GM18517 (cell line): ENCODE measurements around the gene CAP1.
"Not testable (repeated sequence)": the region's sequence is repeated elsewhere in the genome, so short reads cannot be mapped to it uniquely, and the experiment has no call there.

ENCODE experiments used
- ATAC-seq: cut with Tn5 transposase; IDR thresholded peaks from one replicate; pipeline ENCODE4 v1.9.1; 2021; ENCODE audit warnings: mild to moderate bottlenecking, moderate library complexity; ENCODE audit not compliant: unreplicated experiment

CAP1 gene, protein sequence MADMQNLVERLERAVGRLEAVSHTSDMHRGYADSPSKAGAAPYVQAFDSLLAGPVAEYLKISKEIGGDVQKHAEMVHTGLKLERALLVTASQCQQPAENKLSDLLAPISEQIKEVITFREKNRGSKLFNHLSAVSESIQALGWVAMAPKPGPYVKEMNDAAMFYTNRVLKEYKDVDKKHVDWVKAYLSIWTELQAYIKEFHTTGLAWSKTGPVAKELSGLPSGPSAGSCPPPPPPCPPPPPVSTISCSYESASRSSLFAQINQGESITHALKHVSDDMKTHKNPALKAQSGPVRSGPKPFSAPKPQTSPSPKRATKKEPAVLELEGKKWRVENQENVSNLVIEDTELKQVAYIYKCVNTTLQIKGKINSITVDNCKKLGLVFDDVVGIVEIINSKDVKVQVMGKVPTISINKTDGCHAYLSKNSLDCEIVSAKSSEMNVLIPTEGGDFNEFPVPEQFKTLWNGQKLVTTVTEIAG

DNA sequence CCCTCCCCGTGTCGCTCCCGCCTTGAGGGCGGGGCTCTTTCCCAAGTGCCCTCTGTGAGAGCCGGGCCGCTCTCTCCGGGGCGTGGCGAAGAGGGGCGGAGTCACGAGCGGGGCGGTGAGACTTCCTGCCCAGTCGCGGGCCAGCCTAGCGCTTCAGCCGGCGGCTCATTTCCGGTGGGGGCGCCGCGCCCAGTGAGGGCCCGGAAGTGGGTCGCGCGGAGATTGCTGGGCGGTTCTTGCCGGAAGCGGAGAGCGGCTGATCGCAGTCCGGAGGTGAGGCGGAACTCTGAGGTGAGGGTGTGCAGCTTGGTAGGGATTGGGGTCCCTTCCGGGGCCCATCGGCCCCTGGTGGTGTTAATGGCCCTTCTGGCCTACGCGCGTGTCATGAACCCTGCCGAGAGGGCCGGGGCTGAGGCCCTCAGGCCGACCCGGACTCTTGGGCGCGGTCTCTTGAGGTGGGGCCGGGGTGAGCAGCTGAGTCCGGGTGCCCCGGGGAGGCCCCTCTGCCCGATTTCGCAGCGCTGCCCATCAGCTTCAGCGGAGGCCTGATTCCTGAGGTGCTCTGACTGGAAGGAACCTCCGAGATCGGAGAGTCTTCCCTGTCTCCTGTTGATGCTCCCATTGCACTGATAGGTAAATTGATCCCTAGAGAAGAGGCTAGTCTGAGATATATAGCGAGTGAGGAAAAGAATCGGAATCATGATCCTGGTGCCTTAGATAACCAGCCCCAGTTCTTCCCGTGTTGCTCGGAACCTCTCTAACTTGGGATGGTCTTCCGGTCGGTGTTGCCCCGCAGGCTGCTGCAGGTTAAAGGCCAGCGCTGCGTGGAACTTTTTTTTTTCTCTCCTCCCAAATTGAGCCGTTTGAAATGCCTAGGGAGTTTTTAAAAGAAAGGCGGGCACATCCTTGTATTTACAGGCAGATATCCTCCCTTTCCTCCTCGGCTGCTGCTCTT lies at the start of gene CAP1:
Gene CAP1, plus strand, starts transcription at position 219 of the 955 bp plus-strand sequence. CDS start 18,618 bp downstream, outside the sequence.
- ATAC-seq, result peak; percentile 68

DNA sequence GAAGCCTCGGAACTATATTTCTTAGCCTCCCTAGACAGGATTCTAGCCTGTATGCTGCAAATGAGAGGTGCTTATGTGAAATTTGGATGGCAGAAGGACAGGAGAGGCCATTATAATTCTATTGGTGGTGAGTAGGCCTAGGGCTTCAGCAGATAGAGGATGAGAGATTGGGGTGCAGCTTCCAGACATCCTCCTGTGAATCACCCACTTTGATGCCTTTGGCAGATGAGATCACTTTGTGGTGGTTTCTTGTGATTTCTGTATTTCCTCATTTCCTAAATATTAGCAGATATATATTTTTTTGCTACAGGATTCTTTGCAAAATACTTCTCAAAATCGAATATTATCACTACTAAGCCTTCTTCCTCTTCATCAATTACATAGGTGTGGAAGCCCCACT lies 48.3 kb upstream of the CAP1 start:
- ATAC-seq, result no peak

DNA sequence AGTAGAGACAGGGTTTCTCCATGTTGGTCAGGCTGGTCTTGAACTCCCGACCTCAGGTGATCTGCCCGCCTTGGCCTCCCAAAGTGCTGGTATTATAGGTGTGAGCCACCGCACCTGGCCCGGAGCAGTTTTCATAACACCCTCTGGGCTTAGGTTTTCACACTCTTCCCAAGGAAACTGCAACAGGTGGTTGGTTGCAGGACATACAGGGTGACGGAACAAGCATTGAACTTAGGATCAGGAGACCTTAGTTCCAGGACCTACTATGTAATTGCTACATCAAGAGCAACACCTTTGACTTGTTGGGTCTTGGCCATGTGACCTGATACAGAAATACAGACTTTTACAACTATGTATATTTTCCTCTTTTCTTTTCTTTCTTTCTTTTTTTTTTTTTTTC lies 47.6 kb upstream of the CAP1 start:
- no peak for ATAC-seq

DNA sequence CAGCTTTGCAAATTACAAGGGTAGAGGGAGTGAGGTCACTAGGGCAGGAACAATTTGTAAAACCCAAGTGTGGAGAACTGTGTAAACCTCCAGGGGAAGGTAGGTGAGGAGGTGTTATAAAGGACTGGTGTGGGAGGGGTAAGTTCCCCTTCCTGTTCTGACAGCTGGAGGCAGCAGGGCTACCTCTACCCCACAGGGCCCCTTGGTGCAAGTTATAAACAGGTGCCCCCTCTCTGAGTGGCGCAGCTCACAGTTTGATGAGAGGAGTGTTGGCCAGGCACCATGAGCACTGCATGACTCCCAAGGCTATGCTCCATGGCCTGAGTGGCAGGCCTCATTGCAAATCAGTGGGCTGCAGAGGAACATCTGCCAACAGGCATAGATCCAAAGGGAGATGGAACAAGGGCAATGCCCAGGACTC lies 44.5 kb upstream of the CAP1 start:
- peak; percentile 71 for ATAC-seq

DNA sequence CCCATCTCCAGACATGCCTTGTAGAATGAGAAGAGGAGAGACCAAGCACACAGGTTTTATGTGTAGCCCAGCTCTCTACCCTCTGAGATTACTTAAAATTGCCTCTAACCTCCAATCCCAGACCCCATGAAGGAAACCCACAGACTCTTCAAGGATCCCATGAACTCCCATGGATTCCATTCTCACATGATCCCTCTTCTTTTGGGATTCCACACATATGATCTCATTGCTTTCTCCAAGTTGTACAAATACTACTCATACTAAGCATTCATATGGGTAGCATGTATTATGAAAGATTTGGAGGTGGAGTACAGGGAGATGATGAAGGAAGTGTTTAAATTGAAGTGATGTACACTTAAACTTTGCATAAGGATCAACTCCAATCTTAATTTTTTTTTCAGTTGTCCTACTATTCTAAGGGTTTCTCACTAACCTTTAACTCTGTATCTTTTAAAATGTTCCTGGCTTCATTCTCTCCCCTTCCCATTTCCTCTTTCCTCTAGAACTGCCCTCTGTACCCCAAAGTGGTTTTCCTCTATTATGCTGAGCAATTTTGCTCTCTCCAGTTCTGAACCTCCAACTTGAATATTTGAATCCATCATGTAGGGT lies 44.0 kb upstream of the CAP1 start:
- no peak for ATAC-seq

DNA sequence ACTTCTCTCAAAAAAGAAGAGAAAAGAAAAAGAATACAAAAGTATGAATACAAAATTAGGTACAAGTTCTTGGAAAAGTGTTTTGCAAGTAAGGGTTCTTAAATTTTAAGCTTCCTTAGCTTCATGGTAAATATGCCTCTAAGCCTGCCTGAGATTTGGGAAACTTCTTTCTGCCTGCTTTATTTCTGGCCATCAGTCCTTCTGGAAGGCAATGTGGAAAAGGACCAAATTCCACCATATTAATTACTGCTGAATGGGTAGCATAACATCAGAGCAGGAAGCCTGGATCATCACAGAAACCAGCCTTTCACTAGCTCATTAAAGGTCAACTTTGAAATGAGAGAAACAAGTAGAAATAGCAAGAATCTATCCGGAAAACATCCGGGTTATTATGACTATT lies 39.1 kb upstream of the CAP1 start:
- no peak for ATAC-seq

DNA sequence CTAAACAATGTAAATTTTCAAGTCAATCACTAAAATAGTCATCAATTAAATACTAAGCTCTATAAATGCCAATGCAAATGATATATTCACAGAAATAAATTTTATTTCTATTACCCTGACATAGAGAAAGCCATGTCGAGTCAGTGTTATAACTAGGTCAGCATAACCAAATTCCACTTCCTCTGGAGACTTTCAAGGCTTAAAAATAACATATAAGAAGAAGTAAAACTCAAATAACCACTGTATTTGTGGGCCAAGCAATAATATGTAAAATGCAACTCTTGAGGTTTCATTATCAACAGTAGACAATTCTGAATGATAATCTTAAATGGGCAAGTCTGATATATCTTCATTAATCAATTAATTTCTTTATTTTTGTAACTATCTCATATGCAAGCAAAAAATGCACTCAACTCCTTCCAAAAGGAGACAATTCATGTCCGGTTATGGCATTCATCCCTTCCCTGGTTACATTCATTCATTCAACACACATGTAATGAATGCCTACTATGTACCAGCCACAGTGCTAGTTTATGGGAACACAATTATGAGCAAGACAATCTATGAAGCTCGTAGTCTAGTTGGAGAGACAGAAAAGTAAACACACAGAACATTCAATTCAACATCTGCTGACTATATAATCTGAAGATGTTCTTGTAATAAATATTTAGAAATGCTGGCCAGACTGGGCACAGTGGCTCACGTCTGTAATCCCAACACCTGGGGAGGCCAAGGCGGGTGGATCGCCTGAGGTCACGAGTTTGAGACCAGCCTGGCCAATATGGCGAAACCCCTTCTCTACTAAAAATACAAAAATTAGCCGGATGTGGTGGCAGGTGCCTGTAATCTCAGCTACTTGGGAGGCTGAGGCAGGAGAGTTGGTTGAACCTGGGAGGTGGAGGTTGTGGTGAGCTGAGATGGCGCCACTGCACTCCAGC lies 37.1 kb upstream of the CAP1 start:
- peak; percentile 72 for ATAC-seq

DNA sequence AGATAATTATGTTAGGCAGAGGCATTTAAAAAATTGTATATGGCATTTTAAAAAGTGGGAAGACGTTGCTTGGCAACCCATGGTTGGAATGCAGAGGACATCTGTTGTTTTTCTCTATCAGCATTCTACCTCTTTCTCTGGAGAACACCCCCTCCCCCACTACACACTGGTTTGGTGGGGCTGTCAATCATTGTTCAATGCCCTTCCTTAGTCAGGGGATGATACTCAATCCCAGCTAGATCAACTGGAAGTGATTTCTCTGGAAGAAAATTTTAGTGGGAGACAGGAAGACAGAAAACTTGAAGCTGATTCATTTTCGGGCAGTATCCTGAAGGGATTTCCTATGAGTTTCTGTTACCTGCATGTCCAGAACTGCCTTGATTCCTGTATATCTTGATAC lies 35.7 kb upstream of the CAP1 start:
- no peak for ATAC-seq

DNA sequence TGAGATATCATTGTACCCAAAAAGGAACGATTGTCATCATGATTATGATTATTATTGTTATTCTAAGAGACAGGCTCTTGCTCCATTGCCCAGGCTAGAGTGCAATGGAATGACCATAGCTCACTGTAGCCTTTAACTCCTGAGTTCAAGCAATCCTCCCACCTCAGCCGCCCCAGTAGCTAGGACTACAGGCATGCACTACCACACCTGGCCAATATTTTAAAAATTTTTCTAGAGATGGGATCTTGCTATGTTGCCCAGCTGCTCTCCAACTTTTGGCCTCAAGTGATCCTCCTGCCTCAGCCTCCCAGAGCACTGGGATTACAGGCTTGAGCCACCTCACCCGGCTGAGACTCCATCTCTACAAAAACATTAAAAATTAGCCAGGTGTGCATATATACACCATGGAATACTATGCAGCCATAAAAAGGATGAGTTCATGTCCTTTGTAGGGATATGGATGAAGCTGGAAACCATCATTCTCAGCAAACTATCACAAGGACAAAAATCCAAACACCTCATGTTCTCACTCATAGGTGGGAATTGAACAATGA lies 33.0 kb upstream of the CAP1 start:
- ATAC-seq, result not testable (repeated sequence)

DNA sequence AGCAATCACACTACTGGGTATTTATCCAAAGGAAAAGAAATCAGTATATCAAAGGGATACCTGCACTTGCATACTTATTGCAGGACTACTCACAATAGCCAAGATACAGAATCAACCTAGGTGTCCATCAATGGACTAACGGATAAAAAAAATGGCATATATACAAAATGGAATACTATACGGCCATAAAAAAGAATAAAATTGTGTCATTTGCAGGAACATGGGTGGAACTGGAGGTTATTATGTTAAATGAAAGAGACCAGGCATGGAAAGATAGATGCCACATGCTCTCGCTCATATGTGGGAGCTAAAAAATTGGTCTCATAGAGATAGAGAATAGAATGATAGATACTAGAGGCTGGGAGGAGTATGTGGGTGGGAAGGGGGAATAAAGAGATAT lies 29.3 kb upstream of the CAP1 start:
- no peak for ATAC-seq

DNA sequence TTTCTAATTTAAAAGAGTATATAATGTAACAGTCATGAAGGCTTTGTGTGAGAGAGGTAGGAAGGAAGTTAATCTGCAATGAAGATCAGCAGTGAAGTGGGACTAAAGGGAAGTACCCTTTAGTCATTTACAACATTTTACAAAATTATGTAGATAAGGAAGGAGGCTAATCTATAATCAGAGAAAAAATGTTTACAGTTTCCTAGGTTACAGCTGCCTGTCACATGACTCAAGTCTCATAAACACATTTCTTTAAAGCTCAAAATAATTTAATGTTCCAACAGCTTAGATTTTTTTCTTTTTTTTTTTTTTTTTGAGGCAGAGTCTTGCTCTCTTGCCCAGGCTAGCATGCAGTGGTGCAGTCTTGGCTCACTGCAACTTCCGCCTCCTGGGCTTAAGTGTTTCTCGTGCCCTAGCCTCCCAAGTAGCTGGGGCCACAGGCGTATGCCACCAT lies 26.2 kb upstream of the CAP1 start:
- ATAC-seq, result no peak

DNA sequence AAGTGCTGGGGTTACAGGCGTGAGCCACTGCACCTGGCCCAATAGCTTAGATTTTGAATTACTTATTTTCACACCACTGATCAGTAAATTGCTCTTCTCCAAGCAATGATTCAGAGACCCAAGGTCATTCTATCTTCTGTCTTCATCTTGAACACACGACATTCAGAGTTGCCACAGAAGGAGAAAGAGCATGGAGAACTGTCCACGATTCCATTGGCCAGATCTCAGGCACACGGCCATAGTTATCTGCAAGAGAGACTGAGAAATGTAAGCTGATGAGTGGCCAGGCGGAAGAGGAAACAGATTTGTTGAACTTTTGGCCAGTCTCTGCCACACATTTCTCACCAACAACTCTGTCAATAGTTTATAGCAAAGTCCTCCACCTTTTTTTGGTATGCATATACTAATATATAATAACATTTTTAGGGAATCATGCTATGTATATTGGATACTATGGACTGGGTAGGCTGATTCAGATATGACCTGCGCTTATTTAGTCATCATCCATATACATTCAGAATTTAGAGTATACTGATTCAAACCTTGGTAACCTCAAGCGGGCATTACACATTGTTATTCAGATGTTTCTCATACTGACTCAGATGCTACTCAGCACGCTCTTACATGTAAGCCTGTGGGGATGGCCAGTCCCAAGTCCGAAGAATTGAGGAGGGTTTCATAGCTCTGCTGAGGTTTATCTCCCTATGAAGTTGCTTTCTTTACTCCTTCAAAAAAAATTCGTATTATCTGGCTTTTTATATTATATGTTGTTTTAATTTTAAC lies 25.5 kb upstream of the CAP1 start:
- no peak for ATAC-seq

DNA sequence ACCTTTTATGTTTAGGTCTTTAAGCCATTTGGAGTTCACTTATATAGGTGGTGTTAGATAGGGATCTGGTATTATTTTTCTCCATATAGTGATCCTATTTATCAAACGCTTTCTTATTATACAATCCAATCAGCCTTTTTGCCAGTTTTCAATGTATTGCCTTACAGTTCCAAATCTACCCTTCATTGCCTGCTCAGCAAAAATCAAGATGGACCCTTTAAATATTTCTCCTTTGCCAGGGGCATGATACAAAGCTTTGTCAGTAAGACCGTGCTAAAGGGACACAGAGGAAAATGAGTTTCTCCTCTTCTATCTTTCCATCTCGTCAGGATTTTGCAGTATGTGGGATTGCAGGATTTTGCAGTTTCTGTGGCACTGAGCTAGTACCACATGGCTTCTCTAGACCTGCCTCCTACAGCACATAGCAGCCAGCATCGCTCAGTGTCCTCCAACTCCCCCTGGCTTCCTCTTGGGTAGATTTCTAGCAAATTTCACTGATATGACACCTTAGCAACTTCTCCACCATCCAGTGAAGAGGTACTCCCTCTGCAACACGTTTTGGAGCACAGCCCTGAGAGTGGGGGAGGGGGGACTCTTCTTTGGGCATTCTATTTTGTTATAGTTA lies 22.5 kb upstream of the CAP1 start:
- ATAC-seq, result no peak

DNA sequence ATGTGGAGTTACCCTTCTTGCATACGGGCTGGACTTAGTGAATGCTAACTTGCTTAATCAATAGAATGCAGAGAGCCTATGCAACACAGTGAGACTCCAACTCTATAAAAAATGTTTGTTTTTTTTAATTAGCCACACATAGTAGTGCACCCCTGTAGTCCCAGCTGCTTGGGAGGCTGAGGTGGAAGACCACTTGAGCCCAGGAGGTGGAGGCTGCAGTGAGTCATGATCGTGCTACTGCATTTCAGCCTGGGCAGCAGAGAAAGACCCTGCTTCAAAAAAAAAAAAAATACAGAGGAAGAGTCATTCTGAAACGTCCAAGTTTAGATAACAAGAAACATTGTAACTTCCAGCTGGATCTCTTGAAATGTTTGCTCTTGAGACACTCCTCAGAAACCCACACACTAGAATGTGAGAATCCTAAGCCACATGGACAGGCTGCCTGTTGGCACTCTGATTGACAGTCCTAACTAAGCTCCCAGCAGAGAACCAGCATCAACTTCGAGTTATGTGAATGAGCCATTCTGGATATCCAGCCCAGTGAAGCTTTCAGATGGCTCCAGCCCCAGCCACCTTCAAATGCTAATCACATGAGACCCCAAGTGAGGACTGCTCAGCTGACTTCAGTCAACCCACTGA lies 20.0 kb upstream of the CAP1 start:
- ATAC-seq, result no peak

DNA sequence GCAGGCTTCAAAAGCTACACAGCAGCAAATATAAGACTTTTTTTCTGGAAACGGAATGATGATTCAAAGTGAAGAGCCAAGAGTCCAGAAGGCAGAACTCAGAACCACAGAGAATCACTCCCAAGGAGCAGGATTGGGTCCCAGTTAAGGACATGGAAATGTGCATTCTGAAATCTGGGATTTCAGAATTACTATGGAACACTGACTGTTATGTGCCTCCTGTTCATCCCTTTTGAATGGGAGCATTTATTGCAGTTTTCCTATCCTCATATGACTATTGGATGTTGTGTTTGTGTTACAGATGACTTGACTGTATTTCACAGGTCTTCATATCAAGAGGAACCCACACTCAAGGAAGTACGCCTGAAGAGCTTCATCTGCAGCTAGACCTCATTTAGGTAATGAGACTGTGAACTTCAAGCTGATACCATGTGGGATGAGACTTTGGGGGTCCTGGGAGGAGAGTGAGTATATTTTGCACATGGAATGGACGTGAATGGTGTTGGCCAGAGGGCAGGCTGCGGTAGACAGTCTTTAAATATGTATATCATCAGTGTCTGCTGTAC lies 17.1 kb upstream of the CAP1 start:
- no peak for ATAC-seq

DNA sequence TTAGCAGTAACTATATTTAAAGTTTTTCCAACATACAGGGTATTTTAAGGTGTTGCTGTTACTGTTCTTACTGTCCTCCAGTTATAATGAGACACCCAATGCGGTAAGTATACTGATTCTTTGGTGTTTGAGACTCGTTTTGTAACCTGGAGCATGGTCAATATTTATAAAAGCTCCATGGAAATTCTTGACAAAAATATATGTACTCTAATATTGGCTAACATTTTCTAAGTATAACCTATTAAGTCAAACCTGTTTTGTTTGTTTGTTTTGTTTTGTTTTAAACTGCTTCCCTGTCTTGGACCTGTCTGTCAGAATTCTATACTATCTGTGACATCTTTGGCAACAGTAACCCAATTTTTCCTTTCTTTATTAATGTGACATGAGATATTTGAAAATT lies 15.9 kb upstream of the CAP1 start:
- ATAC-seq, result no peak

DNA sequence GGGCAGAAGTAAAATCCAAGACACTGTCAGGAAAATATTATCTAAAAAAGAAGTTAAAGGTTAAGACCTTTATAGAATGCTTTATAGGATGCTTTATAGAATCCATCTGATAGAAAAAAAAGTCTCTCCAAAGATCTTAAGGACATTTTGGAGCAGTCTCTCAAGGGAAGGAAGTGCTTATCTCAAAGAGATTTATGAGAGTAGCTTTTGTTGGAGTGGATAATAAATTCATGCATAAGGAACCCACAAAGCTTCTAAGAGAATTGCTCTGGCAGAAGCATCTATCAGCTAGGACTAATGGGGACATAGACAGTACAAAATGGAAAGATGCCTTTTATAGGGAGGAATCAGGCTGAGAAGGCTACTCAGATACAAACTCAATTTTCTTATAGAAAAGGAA lies 12.9 kb upstream of the CAP1 start:
- ATAC-seq, result no peak

DNA sequence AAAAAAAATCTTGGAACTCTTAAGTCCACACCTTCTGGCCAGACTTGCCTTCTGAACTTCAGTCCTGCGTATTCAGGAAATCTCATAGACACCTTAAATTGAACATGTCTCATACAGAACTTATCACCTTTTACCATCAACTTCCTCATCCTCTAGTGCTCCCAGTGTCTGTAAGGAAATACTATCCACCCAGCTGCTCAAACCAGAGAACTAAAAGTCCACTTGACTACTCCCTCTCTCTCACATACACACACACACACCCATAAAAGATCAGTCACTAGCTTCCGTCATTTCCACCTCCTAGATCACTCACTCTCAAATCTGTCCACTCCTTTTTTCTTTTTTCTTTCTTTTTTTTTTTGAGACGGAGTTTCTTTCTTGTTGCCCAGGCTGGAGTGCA lies 10.9 kb upstream of the CAP1 start:
- ATAC-seq, result no peak
